Cardiac septum (tissue), 1 donor: ENCODE results near the gene ANKRD33. TPM values are rescaled to one million over a fixed set of nuclear protein-coding genes. Genes with fewer than 3 reads are reported as not detected.

ENCODE experiments used
- DNase-seq: peaks from one replicate; pipeline ENCODE4 v3.0.0-alpha.2; 2020; ENCODE audit warnings: low spot score
- intact Hi-C: fragments of 100-400 bp; cut with DNase I; formaldehyde crosslinking; loops from one replicate; pipeline ENCODE4 v1.14.0; 2022
- total RNA-seq: library from RNA; stranded (reverse); fragmentation: NEBNext Ultra II Directional; extraction: Animal tissue kit (Norgen Biotek cat#: 25700); gene quantifications from one replicate; pipeline ENCODE4 v1.2.1, GENCODE V29; 2021
- donor health status: DM: no; HTN: no; CAD: no.

Gene ANKRD33
- total RNA-seq, 1 donor from 2014 or later, result not detected

- intact Hi-C loops, result no loop called here
- no peak for DNase-seq
Measured at GRCh38 chr12:51911307-51911706, 23.4 kb downstream of the ANKRD33 start.

GRCh38 chr12:51911788-51912711 is 24.1 kb downstream of the ANKRD33 start:
- no peak for DNase-seq
- intact Hi-C loops, result no loop called here

- intact Hi-C loops, result no loop called here
- DNase-seq, result peak; percentile 74
Measured at GRCh38 chr12:51913071-51914033, 25.4 kb downstream of the ANKRD33 start.

GRCh38 chr12:51914034-51914923 is 26.4 kb downstream of the ANKRD33 start:
- intact Hi-C loops, result no loop called here
- peak; percentile 75 for DNase-seq

GRCh38 chr12:51915003-51915625 is 27.2 kb downstream of the ANKRD33 start:
- DNase-seq, result peak; percentile 73
- intact Hi-C loops, result no loop called here

GRCh38 chr12:51915951-51916350 is 28.0 kb downstream of the ANKRD33 start:
- intact Hi-C loops, result no loop called here
- peak; percentile 46 for DNase-seq

- intact Hi-C loops, result no loop called here
- no peak for DNase-seq
Measured at GRCh38 chr12:51917041-51917590, 29.2 kb downstream of the ANKRD33 start.

- no peak for DNase-seq
- intact Hi-C loops, result no loop called here
Measured at GRCh38 chr12:51917746-51918453, 30.0 kb downstream of the ANKRD33 start.

- no peak for DNase-seq
- intact Hi-C loops, result no loop called here
Measured at GRCh38 chr12:51920046-51920445, 32.1 kb downstream of the ANKRD33 start.

- DNase-seq, result peak; percentile 47
- intact Hi-C loops, result no loop called here
Measured at GRCh38 chr12:51921017-51921725, 33.3 kb downstream of the ANKRD33 start.

GRCh38 chr12:51922146-51922545 is 34.2 kb downstream of the ANKRD33 start:
- intact Hi-C loops, result loop anchor here (2.0 kb wide), 2 partner anchors 25 to 59 kb away; no protein-coding TSS in a partner anchor
- peak; percentile 70 for DNase-seq

GRCh38 chr12:51922762-51923505 is 35.0 kb downstream of the ANKRD33 start:
- intact Hi-C loops, result loop anchor here (2.0 kb wide), 2 partner anchors 26 to 58 kb away; no protein-coding TSS in a partner anchor
- peak; percentile 72 for DNase-seq

GRCh38 chr12:51923506-51924365 is 35.8 kb downstream of the ANKRD33 start:
- intact Hi-C loops, result loop anchor here (2.0 kb wide), 2 partner anchors 27 to 57 kb away; no protein-coding TSS in a partner anchor
- peak; percentile 87 for DNase-seq

- DNase-seq, result no peak
- intact Hi-C loops, result no loop called here
Measured at GRCh38 chr12:51924551-51925319, 36.8 kb downstream of the ANKRD33 start.
